Measurements from ENCODE around the gene NPIPB9.
"Not testable (repeated sequence)": the region's sequence is repeated elsewhere in the genome, so short reads cannot be mapped to it uniquely, and the experiment has no call there.

DNA sequence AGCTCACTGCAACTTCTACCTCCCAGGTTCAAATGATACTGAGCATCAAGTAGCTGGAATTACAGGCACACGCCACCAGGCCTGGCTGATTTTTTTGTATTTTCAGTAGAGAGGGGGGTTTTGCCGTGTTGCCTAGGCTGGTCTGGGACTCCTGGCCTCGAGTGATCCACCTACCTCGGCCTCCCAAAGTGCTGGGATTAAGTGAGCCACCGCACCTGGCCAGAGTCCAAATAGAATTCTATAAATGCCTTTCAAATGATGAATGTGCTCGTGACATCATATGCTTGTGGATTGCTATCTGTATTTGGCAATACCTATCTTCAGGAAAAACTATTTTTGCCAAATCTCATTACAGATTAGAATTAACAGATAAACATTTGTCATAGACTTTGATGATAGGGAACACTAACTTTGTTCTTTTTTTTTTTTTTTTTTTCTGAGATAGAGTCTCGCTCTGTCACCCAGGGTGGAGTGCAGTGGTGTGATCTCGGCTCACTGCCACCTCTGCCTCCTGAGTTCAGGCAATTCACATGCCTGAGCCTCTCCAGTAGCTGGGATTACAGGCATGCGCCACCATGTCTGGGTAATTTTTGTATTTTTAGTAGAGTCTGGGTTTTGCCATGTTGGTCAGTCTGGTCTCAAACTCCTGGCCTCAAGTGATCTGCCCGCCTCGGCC is 56.0 kb downstream of the NPIPB9 start:
- TF ChIP-seq, protein P1, sequence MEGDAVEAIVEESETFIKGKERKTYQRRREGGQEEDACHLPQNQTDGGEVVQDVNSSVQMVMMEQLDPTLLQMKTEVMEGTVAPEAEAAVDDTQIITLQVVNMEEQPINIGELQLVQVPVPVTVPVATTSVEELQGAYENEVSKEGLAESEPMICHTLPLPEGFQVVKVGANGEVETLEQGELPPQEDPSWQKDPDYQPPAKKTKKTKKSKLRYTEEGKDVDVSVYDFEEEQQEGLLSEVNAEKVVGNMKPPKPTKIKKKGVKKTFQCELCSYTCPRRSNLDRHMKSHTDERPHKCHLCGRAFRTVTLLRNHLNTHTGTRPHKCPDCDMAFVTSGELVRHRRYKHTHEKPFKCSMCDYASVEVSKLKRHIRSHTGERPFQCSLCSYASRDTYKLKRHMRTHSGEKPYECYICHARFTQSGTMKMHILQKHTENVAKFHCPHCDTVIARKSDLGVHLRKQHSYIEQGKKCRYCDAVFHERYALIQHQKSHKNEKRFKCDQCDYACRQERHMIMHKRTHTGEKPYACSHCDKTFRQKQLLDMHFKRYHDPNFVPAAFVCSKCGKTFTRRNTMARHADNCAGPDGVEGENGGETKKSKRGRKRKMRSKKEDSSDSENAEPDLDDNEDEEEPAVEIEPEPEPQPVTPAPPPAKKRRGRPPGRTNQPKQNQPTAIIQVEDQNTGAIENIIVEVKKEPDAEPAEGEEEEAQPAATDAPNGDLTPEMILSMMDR (IDR thresholded peaks at IDR 0.05) = not testable (repeated sequence)
- not testable (repeated sequence) for TF ChIP-seq POLR2A (IDR thresholded peaks at IDR 0.05)
